ENCODE data around the gene PACRG. TPM values are rescaled to one million over a fixed set of nuclear protein-coding genes. Genes with fewer than 3 reads are reported as not detected.
"Not testable (repeated sequence)": the region's sequence is repeated elsewhere in the genome, so short reads cannot be mapped to it uniquely, and the experiment has no call there.

PACRG gene
- total RNA-seq: 7.9 TPM
- long read RNA-seq, partial matches to known transcripts: 0 of 3 reads
- long read RNA-seq, other reads (novel, unspliced or antisense): 3 of 3 reads

GRCh38 chr6:162727322-162728182 is at the start of gene PACRG, which contains the start of gene PRKN:
PACRG (plus strand) TSS chr6:162727974.
PRKN (minus strand) TSS chr6:162727766.
- ATAC-seq (peak; percentile 99), DNase-seq (ENCODE audit: missing footprints) (peak; percentile 99)
- intact Hi-C loops (cut with DNase I): loop anchor here (5.0 kb wide), 4 partner anchors 115 to 260 kb away; no protein-coding TSS in a partner anchor

- ATAC-seq; intact Hi-C loops (cut with DNase I); DNase-seq (ENCODE audit: missing footprints): not testable (repeated sequence)
These were observed 48.9 kb upstream of the PACRG start for GRCh38 chr6:162678896-162679295.

GRCh38 chr6:162679681-162680080 is 48.1 kb upstream of the PACRG start:
- intact Hi-C loops (cut with DNase I): no loop called here
- DNase-seq (ENCODE audit: missing footprints): no peak
- no peak for ATAC-seq

DNA sequence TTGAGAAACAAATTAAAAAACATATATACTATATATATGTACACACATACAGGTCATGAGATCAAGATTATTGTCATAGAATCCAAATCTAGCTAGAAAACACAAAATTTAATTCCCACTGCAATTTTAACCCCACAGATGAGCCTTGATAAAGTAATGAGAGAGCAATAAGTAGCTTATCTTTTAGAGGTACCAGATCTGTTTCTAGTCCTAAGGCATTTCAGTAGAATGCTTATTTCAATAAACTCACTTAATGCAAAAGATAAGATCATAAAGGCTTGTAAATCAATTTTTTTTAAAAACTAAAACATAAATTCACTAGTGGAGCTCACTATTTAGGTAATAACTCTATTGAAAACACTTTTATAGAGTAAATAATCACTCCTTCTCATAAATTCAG is 47.4 kb upstream of the PACRG start:
- DNase-seq (ENCODE audit: missing footprints) (no peak), ATAC-seq (no peak)
- intact Hi-C loops (cut with DNase I): no loop called here

DNA sequence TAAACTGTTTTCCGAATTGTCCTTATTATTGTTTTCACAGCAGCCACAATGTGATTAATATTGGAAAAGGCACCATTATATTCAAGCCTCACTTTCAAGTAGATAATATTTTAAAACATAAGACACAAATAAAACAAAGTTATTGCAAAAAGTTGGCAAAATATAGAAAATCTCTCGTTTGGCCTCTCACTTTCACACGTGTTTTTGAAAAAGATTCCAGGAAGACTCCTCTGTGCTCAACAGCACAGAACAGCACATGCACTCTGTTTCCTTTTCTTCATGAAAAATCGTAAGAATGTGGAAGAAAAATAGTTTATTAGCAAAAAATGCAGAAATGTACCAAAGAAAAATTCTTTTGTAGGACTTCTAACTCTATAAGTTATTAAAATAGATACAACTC is 46.9 kb upstream of the PACRG start:
- no peak for ATAC-seq
- no peak for DNase-seq (ENCODE audit: missing footprints)
- intact Hi-C loops (cut with DNase I): no loop called here

GRCh38 chr6:162681447-162681846 is 46.3 kb upstream of the PACRG start:
- ATAC-seq (no peak), DNase-seq (ENCODE audit: missing footprints) (no peak)
- intact Hi-C loops (cut with DNase I): no loop called here

DNA sequence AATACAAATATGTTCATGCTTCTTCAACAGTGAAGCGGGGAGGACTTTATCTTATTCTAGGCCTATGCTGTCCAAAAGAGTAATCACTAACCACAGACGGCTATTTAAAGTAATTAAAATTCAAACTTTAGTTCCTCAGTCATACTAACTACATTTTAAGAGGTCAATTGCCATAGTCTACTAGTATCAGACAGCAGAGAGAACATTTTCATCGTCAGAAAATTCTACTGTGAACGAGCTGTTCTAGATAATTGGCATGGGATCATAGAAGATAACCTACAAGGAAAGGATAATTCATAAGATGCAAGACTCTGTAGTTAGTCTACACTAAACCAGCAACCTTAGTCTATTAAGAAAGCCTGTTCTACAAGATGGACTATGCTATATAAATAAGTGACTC is 44.6 kb upstream of the PACRG start:
- ATAC-seq (peak; percentile 54), DNase-seq (ENCODE audit: missing footprints) (no peak)
- intact Hi-C loops (cut with DNase I): no loop called here

DNA sequence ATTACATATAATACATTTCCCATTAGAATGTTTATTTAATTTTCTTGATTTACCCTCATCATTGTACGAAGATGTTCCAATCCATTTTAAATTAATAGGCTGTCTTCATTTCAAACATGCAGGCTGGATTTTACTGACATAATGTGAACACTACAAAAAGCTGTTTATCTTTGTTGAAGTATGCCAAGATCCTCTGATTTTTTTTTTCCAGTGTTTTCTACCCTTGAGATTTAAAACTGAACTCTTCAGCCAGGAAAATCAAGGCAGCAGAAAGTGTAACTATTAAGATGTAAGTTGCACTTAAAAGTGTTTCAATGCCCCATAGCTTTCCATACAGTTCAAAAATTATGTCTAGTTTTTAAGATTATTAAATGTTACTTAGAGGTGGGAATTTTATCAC is 43.7 kb upstream of the PACRG start:
- intact Hi-C loops (cut with DNase I): no loop called here
- DNase-seq (ENCODE audit: missing footprints): no peak
- ATAC-seq: peak; percentile 23

- no peak for DNase-seq (ENCODE audit: missing footprints)
- no peak for ATAC-seq
- intact Hi-C loops (cut with DNase I): no loop called here
These were observed 42.8 kb upstream of the PACRG start for GRCh38 chr6:162684961-162685360.

- ATAC-seq (no peak), DNase-seq (ENCODE audit: missing footprints) (no peak)
- intact Hi-C loops (cut with DNase I): no loop called here
These were observed 42.2 kb upstream of the PACRG start for GRCh38 chr6:162685586-162685985.

DNA sequence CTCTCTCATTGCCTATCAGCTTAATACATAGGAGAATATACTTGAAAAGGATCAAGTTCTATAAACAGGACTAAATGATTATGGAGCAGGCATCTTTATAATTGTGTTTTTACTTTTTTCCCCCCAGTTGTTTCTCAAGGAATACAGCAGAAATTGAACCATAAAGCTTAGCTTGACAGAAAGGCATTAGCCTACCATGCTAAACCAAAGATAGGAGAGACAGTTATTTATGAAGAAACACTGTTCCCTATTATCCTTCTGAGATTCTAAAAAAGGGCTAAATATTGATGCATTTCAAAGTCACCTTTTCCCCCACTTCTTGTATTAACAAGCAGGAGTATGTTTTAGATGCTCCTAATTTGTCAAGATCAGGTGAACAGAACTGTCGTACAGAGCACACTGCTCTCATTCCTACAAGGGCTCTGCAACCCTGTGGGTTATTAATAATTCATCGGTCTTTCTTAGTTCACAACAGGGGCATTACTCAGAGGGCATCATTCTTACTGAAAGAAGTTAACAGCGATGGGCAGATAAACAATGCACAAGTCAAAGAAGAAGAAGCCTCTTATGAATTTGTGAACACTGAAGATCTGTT is 38.9 kb upstream of the PACRG start:
- ATAC-seq (no peak), DNase-seq (ENCODE audit: missing footprints) (no peak)
- intact Hi-C loops (cut with DNase I): no loop called here

GRCh38 chr6:162690158-162690557 is 37.6 kb upstream of the PACRG start:
- intact Hi-C loops (cut with DNase I): no loop called here
- ATAC-seq: no peak
- DNase-seq (ENCODE audit: missing footprints): no peak

DNA sequence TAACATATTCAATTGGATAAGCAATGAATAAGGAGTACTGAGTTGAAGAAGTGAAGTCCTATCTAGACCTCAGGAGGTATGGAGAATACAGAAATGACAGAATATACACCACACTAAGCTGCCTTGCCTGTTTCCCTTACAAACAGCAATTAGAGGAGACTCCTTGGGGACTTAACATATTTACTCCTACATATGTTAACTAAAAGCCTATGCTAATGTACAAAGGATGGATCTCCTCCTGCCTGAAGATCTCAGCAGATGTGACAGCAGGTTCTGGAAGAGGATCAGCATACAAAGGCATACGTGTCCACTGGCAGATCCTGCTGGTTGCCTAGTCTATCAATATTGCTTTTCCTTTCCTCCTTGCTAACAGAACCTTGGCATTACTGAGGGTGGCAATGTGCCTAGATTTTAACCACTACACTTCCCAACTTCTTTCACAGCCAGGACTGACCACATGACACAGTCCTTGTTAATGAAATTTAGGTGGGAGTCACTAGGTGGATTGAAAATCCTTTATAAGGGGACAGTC is 29.8 kb upstream of the PACRG start:
- DNase-seq (ENCODE audit: missing footprints) (no peak), ATAC-seq (no peak)
- intact Hi-C loops (cut with DNase I): no loop called here

- intact Hi-C loops (cut with DNase I): no loop called here
- DNase-seq (ENCODE audit: missing footprints) (no peak), ATAC-seq (no peak)
These were observed 29.3 kb upstream of the PACRG start for GRCh38 chr6:162698440-162698839.

GRCh38 chr6:162699961-162700360 is 27.8 kb upstream of the PACRG start:
- no peak for DNase-seq (ENCODE audit: missing footprints)
- intact Hi-C loops (cut with DNase I): no loop called here
- ATAC-seq: no peak

DNA sequence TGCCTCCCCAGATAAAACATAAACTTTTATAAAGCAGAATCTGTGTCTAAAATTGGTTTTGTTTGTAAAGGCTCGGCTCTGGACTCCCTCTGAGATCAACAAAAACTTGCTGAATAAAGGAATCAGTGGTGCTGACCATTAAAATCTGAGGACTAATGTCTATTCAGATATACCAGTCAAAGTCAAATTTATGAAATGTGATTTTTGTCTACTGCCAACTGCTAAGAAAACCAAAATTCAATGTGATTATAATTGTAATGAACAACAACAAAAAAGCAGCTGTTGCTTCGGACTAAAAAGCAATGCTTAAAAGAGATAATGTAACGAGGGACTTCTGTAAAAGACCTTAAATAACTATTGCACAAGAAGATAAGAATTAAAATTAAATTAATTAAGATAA is 26.8 kb upstream of the PACRG start:
- intact Hi-C loops (cut with DNase I): no loop called here
- ATAC-seq (no peak), DNase-seq (ENCODE audit: missing footprints) (no peak)

DNA sequence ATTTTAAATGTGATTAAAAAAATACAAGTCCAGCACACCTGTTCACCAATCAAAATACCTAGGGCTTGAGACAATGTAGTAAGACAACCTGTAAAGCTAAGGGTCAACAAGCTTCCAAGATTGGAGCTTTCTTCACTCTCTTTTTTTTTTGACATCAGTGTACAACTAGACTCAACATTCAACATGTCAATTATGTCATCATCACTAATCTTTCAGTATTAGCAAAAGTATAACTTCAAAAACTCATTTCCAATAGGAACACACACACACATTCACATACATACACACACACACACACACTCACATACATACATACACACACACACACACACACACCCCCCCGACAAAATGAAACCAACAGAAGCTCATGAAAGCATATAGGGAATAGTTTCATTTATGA is 26.2 kb upstream of the PACRG start:
- no peak for DNase-seq (ENCODE audit: missing footprints)
- no peak for ATAC-seq
- intact Hi-C loops (cut with DNase I): no loop called here

GRCh38 chr6:162702446-162702845 is 25.3 kb upstream of the PACRG start:
- DNase-seq (ENCODE audit: missing footprints) (no peak), ATAC-seq (no peak)
- intact Hi-C loops (cut with DNase I): no loop called here

DNA sequence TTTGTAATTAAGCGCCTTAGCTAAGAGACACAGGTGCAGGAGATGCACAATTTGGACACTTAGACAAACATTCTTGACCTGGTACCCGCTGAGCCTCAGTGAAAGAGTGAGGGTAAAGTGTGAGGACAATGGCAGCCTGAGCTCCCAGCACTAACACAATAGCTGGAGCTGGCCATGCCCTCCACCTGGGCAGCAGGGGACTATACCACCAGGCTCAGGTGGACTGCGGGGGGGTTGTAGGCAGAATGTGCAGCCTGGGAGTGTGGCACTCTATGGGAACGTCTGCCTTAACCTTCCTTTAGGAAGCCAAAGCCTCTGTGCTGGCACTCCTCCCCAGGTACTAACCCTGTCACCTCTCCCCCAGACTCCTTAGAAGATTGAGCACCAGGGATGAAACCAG is 23.8 kb upstream of the PACRG start:
- DNase-seq (ENCODE audit: missing footprints) (no peak), ATAC-seq (no peak)
- intact Hi-C loops (cut with DNase I): no loop called here

- DNase-seq (ENCODE audit: missing footprints) (no peak), ATAC-seq (no peak)
- intact Hi-C loops (cut with DNase I): no loop called here
These were observed 22.0 kb upstream of the PACRG start for GRCh38 chr6:162705736-162706135.
